GM19099 (cell line): ENCODE measurements around the gene SLC39A5.

Experiments
- POLR2A ChIP-seq: IDR thresholded peaks from 3 replicates; pipeline ENCODE4 v1.6.1; 2011; ENCODE audit warnings: low read depth; ENCODE audit not compliant: insufficient read length; ENCODE audit errors: extremely low read depth

SLC39A5 gene

GRCh38 chr12:56229916-56230431, at the start of gene SLC39A5:
TSS of gene SLC39A5 (plus strand) at chr12:56230051. CDS start at chr12:56231275, 1,224 bp downstream.
- no peak for TF ChIP-seq POLR2A

GRCh38 chr12:56186957-56187356, 42.9 kb upstream of the SLC39A5 start:
- no peak for TF ChIP-seq POLR2A

GRCh38 chr12:56188131-56188777, 41.6 kb upstream of the SLC39A5 start:
- no peak for TF ChIP-seq POLR2A

GRCh38 chr12:56188778-56189098, 41.1 kb upstream of the SLC39A5 start:
- TF ChIP-seq POLR2A: no peak

- TF ChIP-seq POLR2A: peak; percentile 60
Measured at GRCh38 chr12:56189099-56189917, 40.5 kb upstream of the SLC39A5 start, which contains the start of gene SMARCC2. TSS of gene SMARCC2 (minus strand) at chr12:56189483. CDS start at chr12:56189461, 22 bp downstream.

- TF ChIP-seq POLR2A: peak; percentile 19
Measured at GRCh38 chr12:56189918-56190694, 39.7 kb upstream of the SLC39A5 start.

GRCh38 chr12:56190695-56191155, 39.1 kb upstream of the SLC39A5 start:
- no peak for TF ChIP-seq POLR2A

GRCh38 chr12:56192582-56192981, 37.3 kb upstream of the SLC39A5 start:
- no peak for TF ChIP-seq POLR2A

GRCh38 chr12:56193025-56193578, 36.7 kb upstream of the SLC39A5 start:
- TF ChIP-seq POLR2A: peak; percentile 26

- no peak for TF ChIP-seq POLR2A
Measured at GRCh38 chr12:56197921-56198635, 31.8 kb upstream of the SLC39A5 start.

- no peak for TF ChIP-seq POLR2A
Measured at GRCh38 chr12:56198836-56199235, 31.0 kb upstream of the SLC39A5 start.

- no peak for TF ChIP-seq POLR2A
Measured at GRCh38 chr12:56202366-56202765, 27.5 kb upstream of the SLC39A5 start.

GRCh38 chr12:56202838-56203237, 27.0 kb upstream of the SLC39A5 start:
- TF ChIP-seq POLR2A: no peak

- TF ChIP-seq POLR2A: no peak
Measured at GRCh38 chr12:56204275-56204674, 25.6 kb upstream of the SLC39A5 start.

GRCh38 chr12:56205445-56205844, 24.4 kb upstream of the SLC39A5 start:
- no peak for TF ChIP-seq POLR2A
